Hepatocyte (in vitro differentiated cells): ENCODE results near the gene MPDZ.

Experiments used
- EZH2 ChIP-seq: fragments of 200-600 bp; sonication (generic); IDR thresholded peaks from 2 replicates; pipeline ENCODE4 v1.6.1; 2016; ENCODE audit warnings: antibody characterized with exemption, mild to moderate bottlenecking, borderline replicate concordance
- EZH2phosphoT487 ChIP-seq: fragments of 200-600 bp; sonication (generic); IDR thresholded peaks from one replicate; pipeline ENCODE4 v1.6.1; 2018; ENCODE audit warnings: antibody characterized with exemption, mild to moderate bottlenecking, low read depth, moderate library complexity; ENCODE audit not compliant: unreplicated experiment, severe bottlenecking
- TF ChIP-seq, protein P1 (sequence below): fragments of 200-600 bp; sonication (generic); IDR thresholded peaks from 2 replicates; pipeline ENCODE4 v1.5.1; 2016; ENCODE audit warnings: antibody characterized with exemption, mild to moderate bottlenecking; ENCODE audit not compliant: poor library complexity

DNA sequence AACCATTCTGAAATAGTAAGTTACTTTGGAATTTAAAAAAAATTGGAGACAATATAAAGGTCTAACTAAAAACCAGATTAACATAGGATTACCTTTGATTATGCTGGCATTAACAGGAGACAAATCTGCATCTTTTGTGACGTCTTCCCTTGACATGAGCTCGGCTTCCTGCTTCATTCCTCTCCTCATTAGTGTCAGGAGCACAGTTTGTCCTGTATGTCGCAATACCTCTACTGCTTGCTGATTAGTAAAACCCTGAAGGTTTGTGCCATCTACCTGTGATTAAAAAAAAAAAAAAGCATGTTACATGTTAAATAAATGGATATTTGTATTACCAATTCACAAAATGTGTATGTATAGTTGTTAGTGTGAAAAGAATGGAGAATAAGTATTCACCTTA is 73.7 kb downstream of the MPDZ start:
- TF ChIP-seq EZH2 (no peak), EZH2phosphoT487 (no peak)
- TF ChIP-seq, protein P1, sequence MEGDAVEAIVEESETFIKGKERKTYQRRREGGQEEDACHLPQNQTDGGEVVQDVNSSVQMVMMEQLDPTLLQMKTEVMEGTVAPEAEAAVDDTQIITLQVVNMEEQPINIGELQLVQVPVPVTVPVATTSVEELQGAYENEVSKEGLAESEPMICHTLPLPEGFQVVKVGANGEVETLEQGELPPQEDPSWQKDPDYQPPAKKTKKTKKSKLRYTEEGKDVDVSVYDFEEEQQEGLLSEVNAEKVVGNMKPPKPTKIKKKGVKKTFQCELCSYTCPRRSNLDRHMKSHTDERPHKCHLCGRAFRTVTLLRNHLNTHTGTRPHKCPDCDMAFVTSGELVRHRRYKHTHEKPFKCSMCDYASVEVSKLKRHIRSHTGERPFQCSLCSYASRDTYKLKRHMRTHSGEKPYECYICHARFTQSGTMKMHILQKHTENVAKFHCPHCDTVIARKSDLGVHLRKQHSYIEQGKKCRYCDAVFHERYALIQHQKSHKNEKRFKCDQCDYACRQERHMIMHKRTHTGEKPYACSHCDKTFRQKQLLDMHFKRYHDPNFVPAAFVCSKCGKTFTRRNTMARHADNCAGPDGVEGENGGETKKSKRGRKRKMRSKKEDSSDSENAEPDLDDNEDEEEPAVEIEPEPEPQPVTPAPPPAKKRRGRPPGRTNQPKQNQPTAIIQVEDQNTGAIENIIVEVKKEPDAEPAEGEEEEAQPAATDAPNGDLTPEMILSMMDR: no peak
